IPS DF 6.9 (cell line): ENCODE measurements around the gene TEX35.
A peak's percentile ranks its signal among the peaks of the same experiment; 100 is the strongest.

Experiments used
- DNase-seq: peaks from one replicate; pipeline ENCODE4 v3.0.0-alpha.2; 2013; ENCODE audit warnings: low read depth, low spot score
- H3K27ac ChIP-seq: one replicate; pipeline ENCODE4 v1.5.1; 2013; ENCODE audit warnings: low read length, control low read depth
- H3K27me3 ChIP-seq: 2 replicates; pipeline ENCODE4 v1.6.1; 2013; ENCODE audit warnings: mild to moderate bottlenecking, low read length; ENCODE audit not compliant: control insufficient read depth, insufficient read depth
- H3K36me3 ChIP-seq: 2 replicates; pipeline ENCODE4 v1.6.1; 2013; ENCODE audit warnings: low read length; ENCODE audit not compliant: control insufficient read depth, insufficient read depth
- H3K4me1 ChIP-seq: 2 replicates; pipeline ENCODE4 v1.6.1; 2013; ENCODE audit warnings: low read length; ENCODE audit not compliant: control insufficient read depth, insufficient read depth
- H3K4me3 ChIP-seq: 2 replicates; pipeline ENCODE4 v1.5.1; 2013; ENCODE audit warnings: mild to moderate bottlenecking, low read length
- H3K9me3 ChIP-seq: 2 replicates; pipeline ENCODE4 v1.6.1; 2013; ENCODE audit warnings: low read length, inconsistent platforms; ENCODE audit not compliant: control insufficient read depth, insufficient read depth
- WGBS: extraction: QIAGEN DNeasy Blood & Tissue Kit; methylation state at CpG from one replicate; pipeline ENCODE4 v1.1.7; 2013; ENCODE audit warnings: mixed read lengths, missing lambda C conversion rate; ENCODE audit not compliant: insufficient read length, insufficient coverage; 5-methylcytosine and 5-hydroxymethylcytosine counted together

The TEX35 gene

DNA sequence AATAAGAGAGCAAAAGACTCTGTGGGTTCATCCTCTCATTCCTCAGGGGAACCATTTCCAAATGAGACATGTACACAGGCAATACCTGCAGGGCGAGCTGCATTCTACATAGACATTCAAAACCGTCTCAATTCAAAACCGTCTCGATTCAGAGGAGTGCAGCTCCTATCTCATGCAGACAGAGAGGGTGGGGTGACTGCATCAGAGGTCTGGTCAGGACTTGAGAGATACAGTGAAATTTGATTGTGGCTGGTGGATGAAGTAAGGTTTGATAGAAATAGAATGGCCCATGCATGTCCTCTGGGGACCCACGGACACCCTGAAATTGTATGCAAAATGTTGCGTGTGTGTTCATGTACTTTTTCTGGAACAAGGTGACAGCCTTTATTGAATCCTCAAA, 27.3 kb downstream of the TEX35 start:
- DNase-seq = no peak
- Histone ChIP-seq H3K36me3 (no peaks in the 10 kb centered on the region), H3K4me1 (peaks cover 2% of the 10 kb centered on the region; the same call in 1 of the 2 replicates), H3K27ac (no peak overlapping the region), H3K4me3 (no peak overlapping the region), H3K9me3 (no peaks in the 10 kb centered on the region), H3K27me3 (no peaks in the 10 kb centered on the region)
- no CpG with 5 or more reads among the region's 6 CpGs for WGBS

DNA sequence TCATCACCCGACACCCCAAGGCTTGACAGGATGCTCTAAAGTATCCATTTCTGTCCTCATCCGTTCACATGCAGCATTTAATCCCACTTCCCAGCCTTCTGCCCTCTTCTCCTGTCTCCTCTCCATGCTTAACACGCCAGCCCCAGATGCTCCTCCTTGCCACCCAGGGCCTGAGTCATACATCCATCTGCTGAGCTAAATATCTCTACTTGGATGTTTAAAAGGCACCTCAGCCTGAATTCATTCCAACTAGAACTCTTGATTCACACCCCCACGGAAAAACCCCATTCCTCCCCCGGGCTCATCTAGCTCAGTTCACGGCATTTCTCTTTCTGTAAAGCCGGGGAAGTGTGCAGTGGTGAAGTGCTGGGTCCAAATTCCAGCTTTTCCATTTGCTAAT, 27.7 kb downstream of the TEX35 start:
- Histone ChIP-seq H3K9me3 (no peaks in the 10 kb centered on the region), H3K27ac (no peak overlapping the region), H3K4me1 (peaks cover 2% of the 10 kb centered on the region; the same call in 1 of the 2 replicates), H3K36me3 (no peaks in the 10 kb centered on the region), H3K27me3 (no peaks in the 10 kb centered on the region), H3K4me3 (no peak overlapping the region)
- DNase-seq = no peak
- no CpG with 5 or more reads among the region's 7 CpGs for WGBS

DNA sequence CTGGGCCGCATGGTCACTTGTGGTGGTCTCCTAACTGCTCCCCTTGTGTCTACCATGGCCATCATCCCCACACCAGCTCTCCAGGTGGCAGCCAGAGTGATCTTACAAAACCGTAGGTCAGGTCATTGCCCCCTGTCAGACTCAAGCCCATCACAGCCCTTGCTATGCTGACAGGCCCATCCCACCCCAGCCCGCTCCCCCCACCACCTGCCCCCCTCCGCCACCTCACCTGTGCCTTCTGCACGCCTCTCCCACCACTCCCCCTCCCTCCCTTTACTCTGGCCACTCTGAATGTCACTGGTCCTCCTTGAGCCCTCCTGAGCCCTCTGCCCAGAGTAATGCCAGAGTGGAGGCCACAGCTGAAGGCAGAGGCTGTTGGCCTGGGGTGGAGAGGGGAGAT, 28.5 kb downstream of the TEX35 start:
- WGBS = no CpG with 5 or more reads among the region's 5 CpGs
- Histone ChIP-seq H3K4me1 (peaks cover 2% of the 10 kb centered on the region; the same call in 1 of the 2 replicates), H3K27ac (no peak overlapping the region), H3K4me3 (no peak overlapping the region; the same call in 1 of the 2 replicates), H3K27me3 (no peaks in the 10 kb centered on the region), H3K36me3 (no peaks in the 10 kb centered on the region), H3K9me3 (no peaks in the 10 kb centered on the region)
- no peak for DNase-seq

DNA sequence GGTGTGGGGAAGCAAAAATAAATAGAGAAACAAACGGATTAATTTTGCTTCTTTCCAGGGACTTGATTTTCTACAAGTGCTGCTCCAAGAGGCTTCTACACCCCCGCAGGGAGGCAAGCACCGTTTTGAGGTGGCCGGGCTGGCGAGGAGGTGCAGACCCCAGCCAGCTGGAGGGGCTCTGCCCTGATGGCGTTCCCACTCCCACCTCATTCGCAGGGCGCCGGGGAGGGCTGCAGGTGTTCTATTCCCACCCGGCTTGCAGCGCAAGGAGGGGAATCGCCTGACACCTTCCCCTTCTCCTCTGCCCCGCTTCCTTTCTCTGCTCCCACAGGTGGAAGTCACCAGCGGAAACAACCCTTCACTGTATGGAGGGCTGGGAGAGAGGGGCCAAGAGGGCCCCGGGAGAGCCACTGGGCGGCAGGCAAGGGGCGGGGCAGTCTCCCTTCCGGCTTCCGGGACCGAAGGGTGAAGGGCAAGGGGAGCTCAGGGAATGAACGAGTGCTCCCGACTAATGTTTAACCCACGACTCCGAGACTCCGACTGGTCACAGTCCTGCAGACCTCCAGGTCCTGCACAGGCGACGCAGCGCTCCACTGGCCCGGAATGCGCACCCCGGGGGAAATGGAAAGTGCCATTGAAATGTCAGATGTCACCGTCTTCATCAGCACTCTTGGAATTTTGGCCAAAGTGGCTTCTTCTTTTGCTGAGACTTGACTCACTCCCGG, 29.1 kb downstream of the TEX35 start:
- WGBS = no CpG with 5 or more reads among the region's 33 CpGs
- no peak for DNase-seq
- H3K4me3 ChIP-seq = peak overlapping the region; percentile 55
- no peaks in the 10 kb centered on the region for H3K27me3 ChIP-seq
- H3K9me3 ChIP-seq = no peaks in the 10 kb centered on the region
- H3K27ac ChIP-seq = no peak overlapping the region
- H3K4me1 ChIP-seq = peaks cover 2% of the 10 kb centered on the region; the same call in 1 of the 2 replicates
- no peaks in the 10 kb centered on the region for H3K36me3 ChIP-seq

DNA sequence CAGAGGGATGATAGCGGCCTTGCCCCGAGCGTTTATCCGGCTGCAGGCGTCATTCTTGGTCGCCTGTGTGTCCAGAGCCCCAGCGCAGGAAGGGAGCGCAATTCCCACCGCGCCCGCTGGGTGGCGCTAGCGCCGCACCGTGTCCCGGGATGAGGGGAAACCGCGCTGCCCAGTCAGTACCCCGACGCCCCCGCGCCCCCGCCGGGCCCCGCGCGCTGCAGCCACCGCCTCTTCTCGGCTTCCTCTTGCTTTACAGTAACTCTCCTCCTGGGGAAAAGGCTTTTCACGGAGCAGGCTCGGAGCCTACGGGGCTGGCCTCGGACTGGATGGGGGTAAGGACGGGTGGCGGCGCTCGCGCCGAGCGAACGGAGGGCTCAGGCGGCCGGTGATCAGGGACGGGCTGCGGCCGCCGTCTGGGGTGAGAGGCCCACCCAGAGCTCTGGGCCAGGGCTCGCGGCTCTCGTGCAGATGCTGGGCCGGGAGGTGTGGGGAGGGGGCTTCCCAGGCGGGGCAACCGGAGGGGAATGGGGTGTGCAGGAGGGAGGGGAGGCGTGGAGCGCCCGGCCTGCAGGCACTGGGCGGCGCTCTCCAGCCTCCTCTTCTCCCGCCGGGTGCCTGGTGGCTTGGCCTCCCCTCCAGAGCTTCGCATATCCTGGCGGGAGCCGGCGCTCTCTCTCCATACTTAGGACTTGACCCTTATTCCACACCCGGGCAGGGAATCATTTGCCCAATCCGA, 29.8 kb downstream of the TEX35 start:
- no CpG with 5 or more reads among the region's 66 CpGs for WGBS
- peak; percentile 77 for DNase-seq
- Histone ChIP-seq H3K27ac (no peak overlapping the region), H3K9me3 (no peaks in the 10 kb centered on the region), H3K4me3 (peak overlapping the region; percentile 55), H3K27me3 (no peaks in the 10 kb centered on the region), H3K36me3 (no peaks in the 10 kb centered on the region), H3K4me1 (peaks cover 2% of the 10 kb centered on the region; the same call in 1 of the 2 replicates)

DNA sequence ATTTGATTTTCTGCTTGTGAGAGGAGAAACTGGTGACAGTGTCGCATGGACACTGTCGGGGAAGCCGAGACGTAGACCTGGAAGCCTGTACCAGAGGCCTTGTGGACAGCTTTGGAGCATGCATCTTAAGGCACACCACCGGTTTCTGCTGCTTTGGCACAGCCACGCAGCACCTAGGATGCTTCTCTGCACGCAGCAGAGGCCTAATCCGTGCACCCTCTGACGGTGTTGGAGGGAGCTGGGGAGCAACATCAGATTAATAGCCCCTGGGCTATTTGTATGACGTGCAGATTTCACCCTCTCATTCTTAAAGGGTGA, 30.3 kb downstream of the TEX35 start:
- Histone ChIP-seq H3K36me3 (no peaks in the 10 kb centered on the region), H3K4me3 (peak overlapping the region; percentile 55; the same call in 1 of the 2 replicates), H3K4me1 (peaks cover 2% of the 10 kb centered on the region; the same call in 1 of the 2 replicates), H3K27me3 (no peaks in the 10 kb centered on the region), H3K9me3 (no peaks in the 10 kb centered on the region), H3K27ac (no peak overlapping the region)
- whole genome bisulfite sequencing = no CpG with 5 or more reads among the region's 10 CpGs
- DNase-seq = no peak

DNA sequence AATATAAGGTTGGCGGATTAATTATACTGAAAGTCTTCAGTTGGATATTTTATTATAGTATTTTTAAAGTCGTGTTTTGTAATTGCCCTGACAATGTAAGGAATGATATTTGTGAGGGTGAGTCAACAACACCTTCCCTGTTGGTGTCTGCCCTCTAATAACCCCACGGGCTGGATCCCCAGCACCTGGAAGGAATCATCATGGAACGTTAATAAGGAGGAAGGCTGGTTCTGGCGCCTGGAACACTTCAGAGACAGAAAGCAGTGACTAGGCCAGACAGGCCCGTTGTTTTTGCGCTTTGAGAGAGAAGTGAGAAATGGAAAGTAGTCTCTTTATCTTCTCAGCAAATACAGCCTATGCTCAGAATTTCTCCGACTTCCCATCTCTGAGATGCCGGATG, 31.6 kb downstream of the TEX35 start:
- WGBS = 100% methylated on average over 1 of the region's 9 CpGs
- no peak for DNase-seq
- Histone ChIP-seq H3K4me3 (no peak overlapping the region), H3K36me3 (no peaks in the 10 kb centered on the region), H3K27ac (no peak overlapping the region), H3K27me3 (no peaks in the 10 kb centered on the region), H3K9me3 (no peaks in the 10 kb centered on the region), H3K4me1 (peaks cover 2% of the 10 kb centered on the region; the same call in 1 of the 2 replicates)

DNA sequence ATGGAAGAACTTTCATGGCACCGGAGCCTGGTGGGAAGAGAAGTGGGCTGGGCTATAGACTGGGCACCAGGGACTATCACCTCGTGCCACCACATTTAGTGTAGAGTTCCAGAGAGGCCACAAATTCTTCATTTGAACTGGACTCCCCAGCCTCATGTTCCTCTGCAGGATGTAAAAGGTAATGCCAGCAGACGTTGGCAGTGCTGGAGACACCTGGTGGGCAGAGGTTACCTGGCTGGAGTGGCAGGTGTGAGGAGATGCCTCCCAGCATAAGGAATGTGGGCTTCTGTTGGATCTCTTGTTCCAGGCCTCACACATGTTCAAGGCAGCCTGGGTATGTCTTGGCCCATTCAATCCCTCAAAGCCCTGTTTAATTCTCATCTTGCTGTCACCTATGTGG, 35.2 kb downstream of the TEX35 start:
- Histone ChIP-seq H3K9me3 (no peaks in the 10 kb centered on the region), H3K4me3 (no peak overlapping the region), H3K4me1 (no peaks in the 10 kb centered on the region; the same call in 1 of the 2 replicates), H3K27ac (no peak overlapping the region), H3K36me3 (no peaks in the 10 kb centered on the region), H3K27me3 (no peaks in the 10 kb centered on the region)
- WGBS = no CpG with 5 or more reads among the region's 3 CpGs
- no peak for DNase-seq

DNA sequence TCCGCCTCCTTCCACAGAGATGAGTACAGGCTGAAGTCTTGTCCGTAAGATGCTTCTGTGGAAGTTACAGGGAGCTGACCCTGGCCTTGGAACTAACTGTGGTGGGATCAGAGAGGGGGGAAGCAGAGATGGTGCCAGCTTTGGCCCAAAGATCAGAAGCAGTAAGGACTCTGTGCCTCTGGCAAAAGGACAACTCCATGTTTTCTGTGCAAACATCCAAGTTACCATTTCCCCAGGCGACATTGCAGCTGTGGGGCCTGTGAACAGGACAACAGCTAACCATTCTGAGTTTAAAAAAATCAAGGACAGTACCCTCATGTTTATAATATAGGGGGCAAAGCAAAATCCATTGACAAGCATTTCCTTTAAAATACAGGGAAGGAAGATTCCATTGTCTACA, 38.4 kb downstream of the TEX35 start:
- H3K36me3 ChIP-seq = no peaks in the 10 kb centered on the region
- no peaks in the 10 kb centered on the region for H3K4me1 ChIP-seq
- H3K27me3 ChIP-seq = no peaks in the 10 kb centered on the region
- no peaks in the 10 kb centered on the region for H3K9me3 ChIP-seq
- no CpG with 5 or more reads among the region's 3 CpGs for WGBS
- H3K27ac ChIP-seq = no peak overlapping the region
- H3K4me3 ChIP-seq = no peak overlapping the region
- DNase-seq = no peak

DNA sequence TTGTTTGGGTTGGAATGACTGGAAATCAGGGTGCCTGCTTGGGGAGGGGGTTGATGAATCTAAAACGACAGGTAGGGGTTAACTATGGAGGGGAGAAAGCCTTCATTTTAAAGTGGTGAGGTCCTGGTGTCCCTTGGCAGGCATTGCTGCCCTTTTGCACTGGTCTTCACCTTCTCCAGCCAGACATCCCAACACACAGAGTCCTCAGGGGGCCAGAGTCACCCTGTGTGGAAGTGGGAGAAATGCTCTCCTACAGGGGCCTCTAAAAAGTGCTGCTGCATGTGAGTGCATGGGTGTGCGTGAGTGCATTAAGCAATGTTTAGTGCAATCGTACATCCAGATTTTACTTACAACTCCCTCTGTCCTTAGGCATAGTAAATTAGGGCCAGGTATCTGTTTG, 39.0 kb downstream of the TEX35 start:
- no peaks in the 10 kb centered on the region for H3K36me3 ChIP-seq
- no peaks in the 10 kb centered on the region for H3K4me1 ChIP-seq
- no peaks in the 10 kb centered on the region for H3K27me3 ChIP-seq
- no peak overlapping the region for H3K27ac ChIP-seq
- no peak overlapping the region for H3K4me3 ChIP-seq
- no peak for DNase-seq
- H3K9me3 ChIP-seq = no peaks in the 10 kb centered on the region
- WGBS = no CpG with 5 or more reads among the region's 3 CpGs
